HCT116 (cell line): Measurements from ENCODE around the gene CPOX. TPM values are rescaled to one million over a fixed set of nuclear protein-coding genes. Genes with fewer than 3 reads are reported as not detected.

ENCODE experiments used
- ATAC-seq: fragments of 200-7000 bp; cut with Tn5 transposase; 2 replicates; pipeline ENCODE4 v1.9.1; 2020; ENCODE audit warnings: mild to moderate bottlenecking, moderate library complexity
- BruUV-seq: library from RNA; stranded (reverse); fragments of 400-500 nt; replicated peaks from 2 replicates; lab custom pipeline; 2021; lab: Mats Ljungman, UMichigan
- CTCF ChIA-PET: fragments of 300-600 bp; sonication (Branson Sonifier 250); formaldehyde crosslinking; loops from one replicate; lab custom pipeline; 2021; ENCODE audit warnings: antibody characterized with exemption; lab: Charles Lee
- POLR2A ChIA-PET: fragments of 300-600, 350-600 bp; sonication (Branson Sonifier 250); formaldehyde crosslinking; loops from one replicate; lab custom pipeline; 2021; ENCODE audit warnings: antibody characterized with exemption; lab: Charles Lee
- RAD21 ChIA-PET, 2 experiments: fragments of 300-600 bp; sonication (Branson Sonifier 250); formaldehyde crosslinking; loops; one replicate each; lab custom pipeline; 2023; ENCODE audit warnings: low total read pairs in 2 of 2; ENCODE audit not compliant: uncharacterized antibody in 2 of 2, unreplicated experiment in 2 of 2, low non-redundant PET in 1 of 2; lab: Charles Lee
- DNase-seq: peaks from one replicate; pipeline ENCODE4 v3.0.0-alpha.2; 2010; ENCODE audit warnings: low read depth, low spot score
- H2AFZ ChIP-seq: fragments of 200-600 bp; shearing (Covaris generic), sonication (generic); 2 replicates; pipeline ENCODE4 v1.6.1; 2017; ENCODE audit warnings: low read depth, mixed run types, mixed read lengths, antibody characterized with exemption, low read length; ENCODE audit not compliant: poor library complexity, severe bottlenecking
- H3K27ac ChIP-seq: 2 replicates; pipeline ENCODE4 v1.5.1; 2012; ENCODE audit warnings: low read depth, low read length
- H3K27me3 ChIP-seq: fragments of 200-600 bp; sonication (generic); 2 replicates; pipeline ENCODE4 v1.6.1; 2016; ENCODE audit warnings: mixed run types, low read length, mixed read lengths; ENCODE audit not compliant: insufficient read depth
- H3K36me3 ChIP-seq, 2 experiments: fragments of 200-500 bp in 1 of 2; fragments of 200-600 bp in 1 of 2; sonication (Bioruptor generic) in 1 of 2; sonication (generic) in 1 of 2; 2 replicates each; pipeline versions ENCODE4 v1.5.1 to v1.6.1; 2014 to 2016; ENCODE audit warnings: low read length in 2 of 2, inconsistent platforms in 1 of 2, mixed read lengths in 1 of 2, mixed run types in 1 of 2; ENCODE audit not compliant: insufficient read depth in 2 of 2, control insufficient read depth in 1 of 2
- H3K4me1 ChIP-seq, 2 experiments: fragments of 200-600 bp in 1 of 2; sonication (generic) in 1 of 2; 2 replicates each; pipeline versions ENCODE4 v1.5.1 to v1.6.1; 2012 to 2017; ENCODE audit warnings: low read length in 2 of 2, inconsistent platforms in 1 of 2, mild to moderate bottlenecking in 1 of 2, mixed read lengths in 1 of 2, mixed run types in 1 of 2, moderate library complexity in 1 of 2; ENCODE audit not compliant: insufficient read depth in 2 of 2, control insufficient read depth in 1 of 2
- H3K4me2 ChIP-seq: fragments of 200-600 bp; sonication (generic); 2 replicates; pipeline ENCODE4 v1.6.1; 2017; ENCODE audit warnings: mixed run types, low read length, mixed read lengths
- H3K4me3 ChIP-seq, 2 experiments: fragments of 200-600 bp in 1 of 2; sonication (generic) in 1 of 2; replicated peaks in 1 of 2; 2 replicates each; pipeline ENCODE4 v1.5.1; 2011 to 2016; ENCODE audit warnings: low read length in 2 of 2, control low read depth in 1 of 2, low read depth in 1 of 2, mild to moderate bottlenecking in 1 of 2, mixed read lengths in 1 of 2, mixed run types in 1 of 2
- H3K79me2 ChIP-seq: fragments of 200-600 bp; sonication (generic); 2 replicates; pipeline ENCODE4 v1.6.1; 2017; ENCODE audit warnings: mild to moderate bottlenecking, mixed run types, low read length, moderate library complexity, mixed read lengths; ENCODE audit not compliant: insufficient read depth
- H3K9ac ChIP-seq: fragments of 200-600 bp; sonication (generic); 2 replicates; pipeline ENCODE4 v1.6.1; 2016; ENCODE audit warnings: low read length, mixed read lengths
- H3K9me2 ChIP-seq: fragments of 200-600 bp; sonication (generic), shearing (Covaris generic); 2 replicates; pipeline ENCODE4 v1.6.1; 2017; ENCODE audit warnings: mixed run types, mild to moderate bottlenecking, moderate library complexity; ENCODE audit not compliant: insufficient read depth
- H3K9me3 ChIP-seq, 2 experiments: fragments of 200-500 bp in 1 of 2; fragments of 200-600 bp in 1 of 2; sonication (Bioruptor generic) in 1 of 2; sonication (generic) in 1 of 2; 2 replicates each; pipeline ENCODE4 v1.6.1; 2014 to 2017; ENCODE audit warnings: low read length in 2 of 2, mixed read lengths in 2 of 2, inconsistent platforms in 1 of 2, low read depth in 1 of 2, mild to moderate bottlenecking in 1 of 2, mixed run types in 1 of 2, moderate library complexity in 1 of 2; ENCODE audit not compliant: control insufficient read depth in 1 of 2, insufficient read depth in 1 of 2
- H4K20me1 ChIP-seq: fragments of 200-600 bp; sonication (generic), shearing (Covaris generic); 2 replicates; pipeline ENCODE4 v1.6.1; 2017; ENCODE audit warnings: mixed run types, mild to moderate bottlenecking, moderate library complexity; ENCODE audit not compliant: insufficient read depth
- CBX3 ChIP-seq: IDR thresholded peaks from 2 replicates; pipeline ENCODE4 v1.6.1; 2012; ENCODE audit warnings: low read depth
- EGR1 ChIP-seq: IDR thresholded peaks from 2 replicates; pipeline ENCODE4 v1.6.1; 2012; ENCODE audit warnings: low read depth
- RAD21 ChIP-seq: IDR thresholded peaks from 2 replicates; pipeline ENCODE4 v1.6.1; 2012; ENCODE audit warnings: low read depth, mild to moderate bottlenecking
- SIN3A ChIP-seq: IDR thresholded peaks from 2 replicates; pipeline ENCODE4 v1.6.1; 2012; ENCODE audit warnings: low read depth
- SP1 ChIP-seq: IDR thresholded peaks from 2 replicates; pipeline ENCODE4 v1.6.1; 2012; ENCODE audit warnings: low read depth
- YY1 ChIP-seq: IDR thresholded peaks from 2 replicates; pipeline ENCODE4 v1.6.1; 2011; ENCODE audit warnings: low read length, low read depth, moderate library complexity, mild to moderate bottlenecking; ENCODE audit not compliant: insufficient replicate concordance; ENCODE audit errors: extremely low read depth
- ZFX ChIP-seq: fragments of 450-650 bp; IDR thresholded peaks from 2 replicates; pipeline ENCODE4 v1.6.1; 2017
- intact Hi-C: fragments of 100-400 bp; cut with micrococcal nuclease; formaldehyde crosslinking; loops from 2 replicates; pipeline ENCODE4 v1.10.0; 2022
- total RNA-seq: library from RNA; stranded (reverse); gene quantifications from one replicate; pipeline ENCODE4 v1.2.1, GENCODE V29; 2021; ENCODE audit not compliant: unreplicated experiment
- TF ChIP-seq, protein P1 (sequence below): IDR thresholded peaks from 2 replicates; pipeline ENCODE4 v1.6.1; 2012
- TF ChIP-seq, protein P2 (sequence below), 3 experiments: fragments of 200-600 bp in 1 of 3; sonication (generic) in 1 of 3; IDR thresholded peaks in 2 of 3; conservative IDR thresholded peaks in 1 of 3; 2 replicates each; pipeline ENCODE4 v1.5.1; 2012 to 2017; ENCODE audit warnings: low read depth in 2 of 3, low read length in 2 of 3, antibody characterized with exemption in 1 of 3, borderline replicate concordance in 1 of 3, control low read depth in 1 of 3, mild to moderate bottlenecking in 1 of 3, mixed read lengths in 1 of 3, mixed run types in 1 of 3, moderate library complexity in 1 of 3; ENCODE audit not compliant: insufficient read depth in 1 of 3

CPOX gene
- total RNA-seq, 1 experiment from 2014 or later = 353 TPM

DNA sequence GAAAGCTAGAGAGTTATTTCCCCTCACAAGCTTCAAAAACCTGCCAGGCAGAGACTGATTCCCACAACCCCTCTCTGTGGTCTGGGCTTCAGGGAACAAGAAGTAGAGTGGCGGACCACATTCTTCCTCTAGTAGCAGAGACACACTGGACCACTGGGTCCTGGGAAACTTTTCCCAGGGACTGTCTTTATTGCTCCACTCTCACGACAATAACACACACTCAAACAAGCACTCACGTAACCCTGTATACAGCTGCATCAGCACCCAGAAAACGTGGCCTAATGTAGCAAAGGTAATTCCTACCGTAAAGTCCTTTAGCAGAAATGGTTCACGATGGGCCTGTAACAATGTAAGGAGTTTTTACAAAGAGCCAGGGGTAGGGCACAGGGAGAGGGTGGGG lies 27.6 kb downstream of the CPOX start:
- intact Hi-C loops = no loop called here
- no peak overlapping the region for H3K4me3 ChIP-seq
- no peaks in the 10 kb centered on the region for H3K27me3 ChIP-seq
- peak overlapping the region; percentile 83 for H3K27ac ChIP-seq
- TF ChIP-seq ZFX (0 out of 2 replicates have a peak, but pooled peaks have one; percentile 33), YY1 (no peak)
- H3K9me3 ChIP-seq = no peaks in the 10 kb centered on the region
- peak overlapping the region; percentile 38 for H3K4me2 ChIP-seq
- H3K9me2 ChIP-seq = no peaks in the 10 kb centered on the region
- ChIA-PET RAD21 (interaction anchor here in 1 of 2 experiments (0.9 to 1.2 kb wide), 2 partner anchors 43 to 237 kb away, joined by 3 read pairs; partner anchors contain the start of gene CLDND1), POLR2A (interaction anchor here (0.6 to 2.5 kb wide), 10 partner anchors 9 to 406 kb away, joined by 3 to 12 read pairs (median 3); partner anchors contain the start of gene CPOX), CTCF (interaction anchor here (1.0 kb wide), 1 partner anchor 258 kb away, joined by 3 read pairs; no protein-coding TSS in a partner anchor)
- no peaks in the 10 kb centered on the region for H3K36me3 ChIP-seq
- H3K79me2 ChIP-seq = no peaks in the 10 kb centered on the region; the same call in none of the 2 replicates
- ATAC-seq = no peak
- H3K9ac ChIP-seq = peak overlapping the region; percentile 59
- DNase-seq = no peak
- no peaks in the 10 kb centered on the region for H4K20me1 ChIP-seq
- H2AFZ ChIP-seq = no peak overlapping the region
- H3K4me1 ChIP-seq = peaks cover 52 to 69% of the 10 kb centered on the region in 2 experiments
- no TSS peak for BruUV-seq

DNA sequence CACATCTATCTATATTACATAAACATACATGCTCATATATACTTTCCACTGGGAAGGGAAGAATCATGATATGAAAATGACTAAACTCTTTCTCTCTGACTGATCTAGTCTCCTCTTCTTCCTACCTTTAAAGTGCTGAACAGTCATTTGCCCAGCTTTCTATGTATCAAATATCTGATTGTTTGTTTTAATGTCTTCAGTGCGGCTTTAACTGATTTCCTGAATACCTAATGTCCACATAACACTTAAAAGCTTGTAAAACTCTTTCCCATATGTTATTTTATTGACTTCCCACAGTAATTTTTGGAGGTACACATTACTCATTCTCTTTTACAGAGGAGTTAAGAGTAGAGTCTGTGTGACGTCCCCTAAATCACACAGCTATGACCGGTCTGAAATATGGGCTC lies 28.2 kb downstream of the CPOX start:
- Histone ChIP-seq H3K79me2 (no peaks in the 10 kb centered on the region; the same call in none of the 2 replicates), H3K9me3 (no peaks in the 10 kb centered on the region), H2AFZ (no peak overlapping the region), H3K4me3 (no peak overlapping the region), H3K9me2 (no peaks in the 10 kb centered on the region)
- peak; percentile 13; the same call in 1 of the 2 replicates for ATAC-seq
- TF ChIP-seq SIN3A (0 out of 2 replicates have a peak, but pooled peaks have one; percentile 15), RAD21 (no peak), EGR1 (no peak), SP1 (peak; percentile 53; the same call in 1 of the 2 replicates), CBX3 (0 out of 2 replicates have a peak, but pooled peaks have one; percentile 18)
- TF ChIP-seq, protein P1, sequence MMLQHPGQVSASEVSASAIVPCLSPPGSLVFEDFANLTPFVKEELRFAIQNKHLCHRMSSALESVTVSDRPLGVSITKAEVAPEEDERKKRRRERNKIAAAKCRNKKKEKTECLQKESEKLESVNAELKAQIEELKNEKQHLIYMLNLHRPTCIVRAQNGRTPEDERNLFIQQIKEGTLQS = no peak
- TF ChIP-seq, protein P2, sequence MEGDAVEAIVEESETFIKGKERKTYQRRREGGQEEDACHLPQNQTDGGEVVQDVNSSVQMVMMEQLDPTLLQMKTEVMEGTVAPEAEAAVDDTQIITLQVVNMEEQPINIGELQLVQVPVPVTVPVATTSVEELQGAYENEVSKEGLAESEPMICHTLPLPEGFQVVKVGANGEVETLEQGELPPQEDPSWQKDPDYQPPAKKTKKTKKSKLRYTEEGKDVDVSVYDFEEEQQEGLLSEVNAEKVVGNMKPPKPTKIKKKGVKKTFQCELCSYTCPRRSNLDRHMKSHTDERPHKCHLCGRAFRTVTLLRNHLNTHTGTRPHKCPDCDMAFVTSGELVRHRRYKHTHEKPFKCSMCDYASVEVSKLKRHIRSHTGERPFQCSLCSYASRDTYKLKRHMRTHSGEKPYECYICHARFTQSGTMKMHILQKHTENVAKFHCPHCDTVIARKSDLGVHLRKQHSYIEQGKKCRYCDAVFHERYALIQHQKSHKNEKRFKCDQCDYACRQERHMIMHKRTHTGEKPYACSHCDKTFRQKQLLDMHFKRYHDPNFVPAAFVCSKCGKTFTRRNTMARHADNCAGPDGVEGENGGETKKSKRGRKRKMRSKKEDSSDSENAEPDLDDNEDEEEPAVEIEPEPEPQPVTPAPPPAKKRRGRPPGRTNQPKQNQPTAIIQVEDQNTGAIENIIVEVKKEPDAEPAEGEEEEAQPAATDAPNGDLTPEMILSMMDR (IDR thresholded peaks at IDR 0.05 in 2 of 3, conservative IDR thresholded peaks at IDR 0.05 in 1 of 3; ENCODE audit: borderline replicate concordance in 1 of 3, insufficient read depth in 1 of 3, low read depth in 2 of 3, low read length in 2 of 3) = 0 out of 6 replicates have a peak, but pooled peaks of 1 of the 3 experiments have one; percentile 1
- TF ChIP-seq, all 23 proteins: peak for 4
- peak overlapping the region; percentile 83 for H3K27ac ChIP-seq
- no peaks in the 10 kb centered on the region for H4K20me1 ChIP-seq
- POLR2A ChIA-PET = interaction anchor here (0.8 to 2.5 kb wide), 9 partner anchors 8 to 406 kb away, joined by 3 to 12 read pairs (median 3); partner anchors contain the start of genes CLDND1 and CPOX
- H3K9ac ChIP-seq = peak overlapping the region; percentile 59
- BruUV-seq = no TSS peak
- intact Hi-C loops = no loop called here
- peak overlapping the region; percentile 38 for H3K4me2 ChIP-seq
- no peak for DNase-seq
- no peaks in the 10 kb centered on the region for H3K36me3 ChIP-seq
- RAD21 ChIA-PET = interaction anchor here in 1 of 2 experiments (0.9 to 1.2 kb wide), 2 partner anchors 42 to 236 kb away, joined by 3 read pairs; partner anchors contain the start of gene CLDND1
- CTCF ChIA-PET = interaction anchor here (1.4 kb wide), 1 partner anchor 9 kb away, joined by 4 read pairs; no protein-coding TSS in a partner anchor
- H3K27me3 ChIP-seq = no peaks in the 10 kb centered on the region
- H3K4me1 ChIP-seq = peaks cover 58 to 75% of the 10 kb centered on the region in 2 experiments
